Type B pancreatic cell (in vitro differentiated cells): ENCODE data around the gene CCAR1. TPM values are rescaled to one million over a fixed set of nuclear protein-coding genes. Genes with fewer than 3 reads are reported as not detected.
"Not testable (repeated sequence)": the region's sequence is repeated elsewhere in the genome, so short reads cannot be mapped to it uniquely, and the experiment has no call there.

Experiments used
- DNase-seq: peaks from one replicate; pipeline ENCODE4 v3.0.0; 2021; ENCODE audit warnings: mixed read lengths; ENCODE audit not compliant: unreplicated experiment; ENCODE audit errors: extremely low spot score
- H3K27ac Mint-ChIP-seq: 2 replicates; pipeline ENCODE4 v1.8.0; 2021; ENCODE audit warnings: mild to moderate bottlenecking, mixed read lengths
- H3K27me3 Mint-ChIP-seq: 2 replicates; pipeline ENCODE4 v1.8.0; 2021; ENCODE audit warnings: mixed read lengths
- H3K36me3 Mint-ChIP-seq: 2 replicates; pipeline ENCODE4 v1.8.0; 2021; ENCODE audit warnings: mixed read lengths
- H3K4me1 Mint-ChIP-seq: one replicate; pipeline ENCODE4 v1.8.0; 2021; ENCODE audit warnings: mixed read lengths; ENCODE audit not compliant: unreplicated experiment
- H3K4me3 Mint-ChIP-seq: 2 replicates; pipeline ENCODE4 v1.8.0; 2021; ENCODE audit warnings: mild to moderate bottlenecking, mixed read lengths
- H3K9me3 Mint-ChIP-seq: 2 replicates; pipeline ENCODE4 v1.8.0; 2021; ENCODE audit warnings: mixed read lengths
- CTCF ChIP-seq: fragments of 200-600 bp; sonication (generic); conservative IDR thresholded peaks from 2 replicates; pipeline ENCODE4 v1.5.0; 2021; ENCODE audit warnings: antibody characterized with exemption, mild to moderate bottlenecking
- total RNA-seq: library from RNA; stranded (reverse); gene quantifications from 2 replicates; pipeline ENCODE4 v1.2.1, GENCODE V29; 2021; ENCODE audit warnings: low replicate concordance

The CCAR1 gene
- total RNA-seq, 1 donor from 2014 or later, result 109 TPM

- H3K27me3 Mint-ChIP-seq, result no peaks in the 10 kb centered on the region
- H3K4me3 Mint-ChIP-seq, result no peak overlapping the region
- peaks cover 4% of the 10 kb centered on the region for H3K4me1 Mint-ChIP-seq
- no peaks in the 10 kb centered on the region for H3K9me3 Mint-ChIP-seq
- no peak for TF ChIP-seq CTCF
- no peak overlapping the region for H3K27ac Mint-ChIP-seq
- DNase-seq, result no peak
- peaks cover 17% of the 10 kb centered on the region for H3K36me3 Mint-ChIP-seq
These were observed 6.1 kb downstream of the CCAR1 start for GRCh38 chr10:68727146-68727545.

GRCh38 chr10:68732651-68733050 is 11.6 kb downstream of the CCAR1 start:
- Mint-ChIP-seq H3K4me3 (no peak overlapping the region), H3K27me3 (no peaks in the 10 kb centered on the region), H3K36me3 (peaks cover 26% of the 10 kb centered on the region), H3K9me3 (no peaks in the 10 kb centered on the region), H3K27ac (no peak overlapping the region), H3K4me1 (no peaks in the 10 kb centered on the region)
- TF ChIP-seq CTCF, result no peak
- no peak for DNase-seq

GRCh38 chr10:68734349-68734748 is 13.3 kb downstream of the CCAR1 start:
- no peak overlapping the region for H3K27ac Mint-ChIP-seq
- no peak overlapping the region for H3K4me3 Mint-ChIP-seq
- no peaks in the 10 kb centered on the region for H3K4me1 Mint-ChIP-seq
- no peaks in the 10 kb centered on the region for H3K27me3 Mint-ChIP-seq
- no peaks in the 10 kb centered on the region for H3K9me3 Mint-ChIP-seq
- peaks cover 22% of the 10 kb centered on the region for H3K36me3 Mint-ChIP-seq
- no peak for TF ChIP-seq CTCF
- DNase-seq, result no peak

- Mint-ChIP-seq H3K36me3 (peaks cover 26% of the 10 kb centered on the region), H3K27ac (no peak overlapping the region), H3K4me1 (no peaks in the 10 kb centered on the region), H3K9me3 (no peaks in the 10 kb centered on the region), H3K4me3 (no peak overlapping the region), H3K27me3 (no peaks in the 10 kb centered on the region)
- TF ChIP-seq CTCF, result no peak
- DNase-seq, result peak; percentile 10
These were observed 14.1 kb downstream of the CCAR1 start for GRCh38 chr10:68735119-68735518.

GRCh38 chr10:68735739-68736138 is 14.7 kb downstream of the CCAR1 start:
- not testable (repeated sequence) for H3K27me3 Mint-ChIP-seq, H3K4me3 Mint-ChIP-seq, H3K9me3 Mint-ChIP-seq, H3K4me1 Mint-ChIP-seq, H3K27ac Mint-ChIP-seq, DNase-seq
- peaks cover 27% of the 10 kb centered on the region for H3K36me3 Mint-ChIP-seq

- H3K4me1 Mint-ChIP-seq, DNase-seq, H3K27me3 Mint-ChIP-seq, H3K9me3 Mint-ChIP-seq, H3K27ac Mint-ChIP-seq, H3K4me3 Mint-ChIP-seq: not testable (repeated sequence)
- peaks cover 16% of the 10 kb centered on the region for H3K36me3 Mint-ChIP-seq
These were observed 19.6 kb downstream of the CCAR1 start for GRCh38 chr10:68740676-68741075.

- Mint-ChIP-seq H3K4me1 (no peaks in the 10 kb centered on the region), H3K27ac (no peak overlapping the region), H3K36me3 (peaks cover 5% of the 10 kb centered on the region), H3K9me3 (no peaks in the 10 kb centered on the region), H3K4me3 (no peak overlapping the region), H3K27me3 (no peaks in the 10 kb centered on the region)
- no peak for DNase-seq
- no peak for TF ChIP-seq CTCF
These were observed 21.4 kb downstream of the CCAR1 start for GRCh38 chr10:68742397-68742796.
